ENCODE measurements around the gene PTPRD. TPM values are rescaled to one million over a fixed set of nuclear protein-coding genes. Genes with fewer than 3 reads are reported as not detected.

Gene PTPRD
- total RNA-seq, 1 experiment from 2014 or later: 32.5 TPM

DNA sequence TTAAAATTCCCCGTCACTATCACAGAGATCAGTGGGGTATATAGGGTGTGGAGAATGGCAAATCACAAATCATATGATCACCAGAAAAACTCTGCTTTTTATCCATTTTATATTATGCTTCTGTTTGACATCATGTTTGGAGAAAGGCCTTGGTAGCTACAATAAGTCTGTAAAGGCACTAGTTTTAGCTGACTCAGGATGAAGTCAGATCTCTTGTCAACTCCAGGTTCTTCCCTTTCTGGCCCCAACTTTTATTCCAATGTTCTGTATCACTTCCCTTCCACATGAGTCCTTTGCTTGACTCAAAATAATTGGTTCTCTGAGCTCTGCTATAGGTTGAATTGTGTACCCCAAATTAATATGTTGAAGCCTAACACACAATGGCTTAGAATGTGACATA, 484.9 kb downstream of the PTPRD start:
- Histone ChIP-seq H2AFZ (ENCODE audit: low read length) (no peak overlapping the region), H3K23ac (ENCODE audit: insufficient read length, low read depth, low read length) (no peak overlapping the region), H2BK20ac (ENCODE audit: low read depth, low read length, poor library complexity, severe bottlenecking) (no peak overlapping the region), H3K9ac (ENCODE audit: extremely low read depth, insufficient read length, low read length) (no peak overlapping the region), H3K4me1 (ENCODE audit: insufficient read depth, low read length) (no peaks in the 10 kb centered on the region), H2AK5ac (ENCODE audit: insufficient read length, low read length) (no peak overlapping the region), H3K18ac (ENCODE audit: insufficient read length, low read depth, low read length) (no peak overlapping the region), H3K27ac (ENCODE audit: insufficient read length, low read depth, low read length) (no peak overlapping the region), H3K4me2 (ENCODE audit: insufficient read depth, insufficient read length, low read length) (no peak overlapping the region), H4K8ac (replicated peaks; ENCODE audit: insufficient read length, low read depth, low read length) (no peak overlapping the region), H2BK12ac (ENCODE audit: insufficient read length, low read depth, low read length) (no peak overlapping the region), H2BK120ac (ENCODE audit: low read depth, low read length, poor library complexity, severe bottlenecking) (no peak overlapping the region), H4K5ac (ENCODE audit: insufficient read length, low read depth, low read length) (no peak overlapping the region), H3K79me1 (ENCODE audit: insufficient read depth, low read depth, low read length, poor library complexity, severe bottlenecking) (no peaks in the 10 kb centered on the region), H4K20me1 (ENCODE audit: control insufficient read depth, insufficient read depth, insufficient read length) (no peaks in the 10 kb centered on the region), H2BK15ac (ENCODE audit: low read depth, low read length) (no peak overlapping the region), H4K91ac (ENCODE audit: insufficient read length, low read depth, low read length) (no peak overlapping the region), H3K56ac (ENCODE audit: insufficient read length, low read depth, low read length) (no peak overlapping the region), H3T11ph (ENCODE audit: low read length) (no peak overlapping the region), H3K27me3 (ENCODE audit: insufficient read depth, low read length) (no peaks in the 10 kb centered on the region), H3K14ac (ENCODE audit: insufficient read depth, low read length) (no peak overlapping the region), H3K23me2 (ENCODE audit: insufficient read length, low read depth, low read length, poor library complexity, severe bottlenecking) (no peaks in the 10 kb centered on the region), H3K9me3 (ENCODE audit: control insufficient read depth, low read depth, low read length) (no peaks in the 10 kb centered on the region), H3K79me2 (ENCODE audit: insufficient read depth, low read length) (no peaks in the 10 kb centered on the region), H3K4ac (ENCODE audit: low read depth, low read length) (no peak overlapping the region), H2BK5ac (ENCODE audit: insufficient read length, low read length) (no peak overlapping the region)
- no peak for DNase-seq
- Mint-ChIP-seq H3K4me1 (no peaks in the 10 kb centered on the region), H3K27me3 (ENCODE audit: low read depth) (no peaks in the 10 kb centered on the region), H3K9me3 (no peaks in the 10 kb centered on the region), H3K4me3 (no peak overlapping the region), H3K36me3 (ENCODE audit: insufficient read depth in 1 of 3, low read depth in 3 of 3) (no peaks in the 10 kb centered on the region), H3K27ac (no peak overlapping the region)
- TF ChIP-seq, protein P1, sequence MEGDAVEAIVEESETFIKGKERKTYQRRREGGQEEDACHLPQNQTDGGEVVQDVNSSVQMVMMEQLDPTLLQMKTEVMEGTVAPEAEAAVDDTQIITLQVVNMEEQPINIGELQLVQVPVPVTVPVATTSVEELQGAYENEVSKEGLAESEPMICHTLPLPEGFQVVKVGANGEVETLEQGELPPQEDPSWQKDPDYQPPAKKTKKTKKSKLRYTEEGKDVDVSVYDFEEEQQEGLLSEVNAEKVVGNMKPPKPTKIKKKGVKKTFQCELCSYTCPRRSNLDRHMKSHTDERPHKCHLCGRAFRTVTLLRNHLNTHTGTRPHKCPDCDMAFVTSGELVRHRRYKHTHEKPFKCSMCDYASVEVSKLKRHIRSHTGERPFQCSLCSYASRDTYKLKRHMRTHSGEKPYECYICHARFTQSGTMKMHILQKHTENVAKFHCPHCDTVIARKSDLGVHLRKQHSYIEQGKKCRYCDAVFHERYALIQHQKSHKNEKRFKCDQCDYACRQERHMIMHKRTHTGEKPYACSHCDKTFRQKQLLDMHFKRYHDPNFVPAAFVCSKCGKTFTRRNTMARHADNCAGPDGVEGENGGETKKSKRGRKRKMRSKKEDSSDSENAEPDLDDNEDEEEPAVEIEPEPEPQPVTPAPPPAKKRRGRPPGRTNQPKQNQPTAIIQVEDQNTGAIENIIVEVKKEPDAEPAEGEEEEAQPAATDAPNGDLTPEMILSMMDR (conservative IDR thresholded peaks at IDR 0.05): no peak
- no CpG with 5 or more reads among the region's 1 CpG for WGBS (ENCODE audit: extremely low coverage, insufficient read length, low lambda C conversion rate)

All from H9 (cell line).